Thyroid gland (tissue), 4 donors: ENCODE results near the gene PBX3.

Experiments used
- CTCF ChIP-seq, 6 experiments: fragments of 200-600 bp in 3 of 6; fragments of 450-650 bp in 3 of 6; sonication (generic) in 3 of 6; IDR thresholded peaks; one replicate each; pipeline ENCODE4 v1.5.1; 2016 to 2019; ENCODE audit warnings: antibody characterized with exemption in 6 of 6, mild to moderate bottlenecking in 2 of 6, inconsistent platforms in 1 of 6, moderate library complexity in 1 of 6
- POLR2A ChIP-seq, 2 donors: fragments of 450-650 bp; IDR thresholded peaks; one replicate each; pipeline ENCODE4 v1.6.1; 2017; ENCODE audit warnings: antibody characterized with exemption in 2 of 2, mild to moderate bottlenecking in 2 of 2, moderate library complexity in 1 of 2

- no peak for TF ChIP-seq POLR2A (IDR thresholded peaks at IDR 0.05)
- no peak for TF ChIP-seq CTCF (IDR thresholded peaks at IDR 0.05)
Measured at GRCh38 chr9:125909459-125909858, 162.3 kb downstream of the PBX3 start.
